WERI-Rb-1 (cell line): Measurements from ENCODE around the gene SYNE3.

Source experiments
- DNase-seq: peaks from one replicate; pipeline ENCODE4 v3.0.0-alpha.2; 2020
- H3K27ac ChIP-seq: fragments of 250-450 bp; sonication (Bioruptor Pico); 2 replicates; pipeline ENCODE4 v1.5.1; 2020; ENCODE audit warnings: mild to moderate bottlenecking, moderate library complexity
- H3K27me3 ChIP-seq: fragments of 250-450 bp; sonication (Bioruptor Pico); 2 replicates; pipeline ENCODE4 v1.5.1; 2021; ENCODE audit warnings: mild to moderate bottlenecking, low read depth, moderate library complexity; ENCODE audit not compliant: insufficient read depth, severe bottlenecking
- H3K36me3 ChIP-seq: fragments of 250-450 bp; sonication (Bioruptor Pico); 2 replicates; pipeline ENCODE4 v1.5.1; 2020; ENCODE audit warnings: mild to moderate bottlenecking, moderate library complexity
- H3K4me3 ChIP-seq: 2 replicates; pipeline ENCODE4 v1.5.1; 2011; ENCODE audit warnings: low read depth, mild to moderate bottlenecking, control low read depth, low read length
- H3K9me3 ChIP-seq: fragments of 250-450 bp; sonication (Bioruptor Pico); 2 replicates; pipeline ENCODE4 v1.5.1; 2021; ENCODE audit warnings: mild to moderate bottlenecking, moderate library complexity; ENCODE audit not compliant: severe bottlenecking
- TF ChIP-seq, protein P1 (sequence below): IDR thresholded peaks from 2 replicates; pipeline ENCODE4 v1.5.1; 2011; ENCODE audit warnings: low read depth, mild to moderate bottlenecking, control low read depth, inconsistent platforms, low read length

Gene SYNE3

DNA sequence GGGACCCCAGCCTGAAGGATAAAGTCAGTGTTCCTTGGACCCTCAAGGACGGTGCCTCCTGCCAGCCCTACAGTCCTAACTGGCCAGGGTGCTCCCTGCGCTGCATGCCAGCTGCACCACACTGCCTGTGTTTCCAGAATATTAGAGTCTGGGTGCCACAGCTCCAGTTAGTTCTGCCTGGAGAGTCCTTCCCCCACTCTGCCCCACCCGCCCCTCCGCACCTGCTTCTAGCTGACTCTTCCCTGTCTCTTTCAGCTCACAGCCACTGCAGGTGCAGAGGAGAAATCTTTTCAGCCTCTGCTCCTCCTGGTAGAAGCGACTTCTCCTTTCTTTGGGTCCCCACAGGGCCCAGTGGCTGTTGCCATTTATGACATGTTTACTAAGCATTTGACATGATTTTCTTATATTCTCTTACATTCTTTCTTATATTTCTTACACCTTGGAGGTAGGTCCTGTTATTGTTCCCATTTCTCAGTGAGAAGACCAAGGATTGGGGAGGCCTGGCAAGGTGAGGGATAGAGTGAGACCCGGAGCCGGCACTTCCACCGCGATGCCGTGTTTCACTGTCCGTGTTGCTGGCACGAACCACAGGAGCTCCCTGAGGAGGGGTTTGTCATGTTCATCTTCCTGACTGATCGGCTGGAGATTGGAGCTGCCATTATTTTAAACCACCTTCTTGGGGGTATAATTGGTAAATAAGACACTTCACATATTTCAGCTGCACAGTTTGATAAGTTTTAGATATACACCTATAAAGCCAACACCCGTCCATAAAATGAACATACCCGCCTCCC lies 29.4 kb downstream of the SYNE3 start:
- DNase-seq = no peak
- no peak overlapping the region for H3K4me3 ChIP-seq
- H3K27ac ChIP-seq = no peak overlapping the region
- TF ChIP-seq, protein P1, sequence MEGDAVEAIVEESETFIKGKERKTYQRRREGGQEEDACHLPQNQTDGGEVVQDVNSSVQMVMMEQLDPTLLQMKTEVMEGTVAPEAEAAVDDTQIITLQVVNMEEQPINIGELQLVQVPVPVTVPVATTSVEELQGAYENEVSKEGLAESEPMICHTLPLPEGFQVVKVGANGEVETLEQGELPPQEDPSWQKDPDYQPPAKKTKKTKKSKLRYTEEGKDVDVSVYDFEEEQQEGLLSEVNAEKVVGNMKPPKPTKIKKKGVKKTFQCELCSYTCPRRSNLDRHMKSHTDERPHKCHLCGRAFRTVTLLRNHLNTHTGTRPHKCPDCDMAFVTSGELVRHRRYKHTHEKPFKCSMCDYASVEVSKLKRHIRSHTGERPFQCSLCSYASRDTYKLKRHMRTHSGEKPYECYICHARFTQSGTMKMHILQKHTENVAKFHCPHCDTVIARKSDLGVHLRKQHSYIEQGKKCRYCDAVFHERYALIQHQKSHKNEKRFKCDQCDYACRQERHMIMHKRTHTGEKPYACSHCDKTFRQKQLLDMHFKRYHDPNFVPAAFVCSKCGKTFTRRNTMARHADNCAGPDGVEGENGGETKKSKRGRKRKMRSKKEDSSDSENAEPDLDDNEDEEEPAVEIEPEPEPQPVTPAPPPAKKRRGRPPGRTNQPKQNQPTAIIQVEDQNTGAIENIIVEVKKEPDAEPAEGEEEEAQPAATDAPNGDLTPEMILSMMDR = no peak
- no peaks in the 10 kb centered on the region for H3K36me3 ChIP-seq
- H3K27me3 ChIP-seq = no peaks in the 10 kb centered on the region
- H3K9me3 ChIP-seq = peaks cover 3% of the 10 kb centered on the region

DNA sequence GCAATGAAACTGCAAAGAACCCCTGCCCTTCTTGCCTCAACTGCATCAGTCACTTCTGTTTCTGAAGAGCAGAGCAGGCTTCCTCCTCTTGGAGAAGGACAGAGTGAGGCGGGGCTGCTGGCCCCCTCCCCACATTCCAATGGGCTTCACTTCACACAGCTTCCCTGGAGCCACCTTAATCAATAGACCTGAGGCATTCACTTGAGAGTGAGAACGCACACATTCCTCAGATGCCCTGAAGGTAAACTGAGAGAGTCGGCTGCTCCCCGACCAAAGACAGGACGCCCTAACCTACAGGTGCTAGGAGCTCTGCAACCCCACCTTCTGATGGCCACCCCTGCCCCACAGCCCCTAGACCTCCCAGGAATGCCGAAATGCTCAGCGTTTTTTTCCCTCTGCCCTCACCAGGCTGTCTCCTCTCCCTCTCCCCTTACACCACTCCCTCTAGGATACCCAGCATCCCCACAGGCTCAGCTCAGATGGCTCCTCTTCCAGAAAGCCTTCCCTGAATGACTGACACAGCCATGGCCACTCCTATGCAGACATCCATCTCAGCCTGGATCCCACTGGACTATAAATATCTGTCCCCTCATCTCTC lies 31.1 kb downstream of the SYNE3 start:
- no peaks in the 10 kb centered on the region for H3K36me3 ChIP-seq
- DNase-seq = no peak
- TF ChIP-seq, protein P1 = no peak
- no peak overlapping the region for H3K4me3 ChIP-seq
- no peak overlapping the region for H3K27ac ChIP-seq
- H3K9me3 ChIP-seq = no peaks in the 10 kb centered on the region
- H3K27me3 ChIP-seq = no peaks in the 10 kb centered on the region

GRCh38 chr14:95484296-95484695 lies 32.2 kb downstream of the SYNE3 start:
- TF ChIP-seq, protein P1 = no peak
- Histone ChIP-seq H3K9me3 (no peaks in the 10 kb centered on the region), H3K4me3 (no peak overlapping the region), H3K27me3 (no peaks in the 10 kb centered on the region), H3K36me3 (no peaks in the 10 kb centered on the region), H3K27ac (no peak overlapping the region)
- DNase-seq = no peak

- H3K9me3 ChIP-seq = no peaks in the 10 kb centered on the region
- H3K27ac ChIP-seq = no peak overlapping the region
- TF ChIP-seq, protein P1 = no peak
- no peak overlapping the region for H3K4me3 ChIP-seq
- no peak for DNase-seq
- H3K36me3 ChIP-seq = no peaks in the 10 kb centered on the region
- H3K27me3 ChIP-seq = no peaks in the 10 kb centered on the region
Observed at GRCh38 chr14:95483309-95484165, 32.9 kb downstream of the SYNE3 start.

GRCh38 chr14:95482627-95483308 lies 33.7 kb downstream of the SYNE3 start:
- no peaks in the 10 kb centered on the region for H3K36me3 ChIP-seq
- H3K9me3 ChIP-seq = no peaks in the 10 kb centered on the region
- TF ChIP-seq, protein P1 = no peak
- H3K27me3 ChIP-seq = no peaks in the 10 kb centered on the region
- DNase-seq = no peak
- no peak overlapping the region for H3K27ac ChIP-seq
- H3K4me3 ChIP-seq = no peak overlapping the region
